GM12872 (cell line): ENCODE results near the gene CLEC16A.

Source experiments
- CTCF ChIP-seq: IDR thresholded peaks from 3 replicates; pipeline ENCODE4 v1.5.1; 2011; ENCODE audit warnings: low read depth, mild to moderate bottlenecking, low read length, moderate library complexity; ENCODE audit not compliant: insufficient read depth

Gene CLEC16A

DNA sequence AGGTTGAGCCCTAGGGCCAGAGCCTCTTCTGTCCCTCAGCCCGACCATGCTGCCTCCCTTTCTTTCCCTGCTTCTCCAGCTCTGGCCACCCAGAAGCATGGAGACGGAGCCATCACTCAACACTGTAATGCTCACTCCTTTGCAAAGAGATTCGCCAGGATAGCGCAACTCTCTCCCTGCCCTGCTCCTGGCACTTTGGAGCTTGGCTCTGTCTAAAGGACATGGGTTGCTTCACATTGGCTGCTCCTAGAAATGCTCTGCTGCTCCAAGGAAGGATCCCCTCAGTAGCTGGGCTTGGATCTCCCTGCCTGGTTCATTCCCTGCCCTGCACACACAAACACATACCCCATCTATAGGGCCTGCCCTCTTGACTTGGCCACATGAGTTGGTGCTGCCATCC is 76.0 kb downstream of the CLEC16A start:
- no peak for TF ChIP-seq CTCF

- no peak for TF ChIP-seq CTCF
These were observed 76.6 kb downstream of the CLEC16A start for GRCh38 chr16:11020792-11021551.

DNA sequence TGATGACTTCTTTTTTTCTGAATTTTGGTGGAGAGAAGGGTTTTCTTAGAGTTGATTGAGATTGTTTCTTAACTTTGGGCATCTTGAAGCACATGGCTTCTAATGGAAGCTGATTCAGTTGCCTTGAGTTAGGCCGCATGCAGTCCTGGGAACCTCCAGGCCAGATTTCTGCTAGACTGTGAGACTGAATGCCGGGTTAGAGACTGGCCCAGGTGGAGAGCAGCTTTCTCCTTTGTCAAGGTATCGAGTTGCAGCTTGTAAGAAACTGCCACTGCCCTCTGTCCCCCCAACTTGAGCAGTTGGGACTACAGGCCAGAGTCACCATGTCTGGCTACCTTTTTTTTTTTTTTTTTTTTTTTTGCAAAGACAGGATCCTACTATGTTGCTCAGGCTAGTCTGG is 77.6 kb downstream of the CLEC16A start:
- TF ChIP-seq CTCF = no peak

DNA sequence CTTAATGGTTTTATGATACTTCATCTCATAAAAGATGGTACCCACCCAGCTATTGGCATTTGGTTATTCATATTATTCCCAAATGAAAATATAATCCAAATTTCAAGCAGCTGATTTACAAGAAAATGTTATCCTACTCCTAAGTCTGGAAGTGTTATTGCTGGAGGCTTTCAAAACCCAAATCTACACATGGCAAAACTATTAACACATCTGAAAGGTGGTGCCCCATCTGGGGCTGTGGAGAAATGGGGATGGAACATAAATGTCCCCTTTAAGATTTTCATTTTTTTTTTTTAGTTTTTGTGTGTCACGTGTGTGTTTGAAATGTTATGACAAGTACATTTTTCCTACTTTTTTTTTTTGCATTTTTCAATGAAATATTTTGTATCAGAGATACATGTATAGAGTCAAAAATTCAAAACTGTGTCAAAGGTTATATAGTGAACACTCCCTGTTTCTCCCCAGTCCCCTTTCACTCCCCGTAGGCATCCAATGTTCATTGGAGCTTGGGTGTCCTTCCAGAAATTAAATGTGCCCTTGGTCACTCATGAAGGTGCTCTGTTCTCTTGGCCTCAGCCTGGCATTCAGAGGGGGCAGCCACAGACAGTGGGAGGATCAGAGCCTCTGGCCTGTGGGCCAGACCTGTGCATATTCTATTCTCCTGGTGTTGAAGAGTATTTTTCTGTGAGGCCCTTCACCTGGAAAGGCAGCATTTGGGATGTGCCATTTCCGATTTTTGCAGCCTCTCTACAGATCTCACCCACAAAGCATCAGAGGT is 79.1 kb downstream of the CLEC16A start:
- no peak for TF ChIP-seq CTCF

GRCh38 chr16:11024333-11025053 is 80.1 kb downstream of the CLEC16A start:
- TF ChIP-seq CTCF = no peak

- no peak for TF ChIP-seq CTCF
These were observed 80.8 kb downstream of the CLEC16A start for GRCh38 chr16:11025120-11025531.

- TF ChIP-seq CTCF = no peak
These were observed 85.6 kb downstream of the CLEC16A start for GRCh38 chr16:11029948-11030347.
